Measurements from ENCODE around the gene UBL3. TPM values are rescaled to one million over a fixed set of nuclear protein-coding genes. Genes with fewer than 3 reads are reported as not detected.

Gene UBL3
- total RNA-seq, 1 experiment from 2014 or later: 11.1 TPM

GRCh38 chr13:29849071-29849631, 1.3 kb downstream of the UBL3 start:
- no peak for DNase-seq (ENCODE audit: low read depth, low spot score)

GRCh38 chr13:29847501-29847983, 2.9 kb downstream of the UBL3 start:
- intact Hi-C loops (cut with micrococcal nuclease; ENCODE audit: unreplicated experiment): loop anchor here (2.0 kb wide), 2 partner anchors 69 to 265 kb away; no protein-coding TSS in a partner anchor
- peak; percentile 34 for ATAC-seq
- no TSS peak for BruUV-seq (replicated peaks)
- H3K36me3 ChIP-seq (ENCODE audit: control insufficient read depth, insufficient read depth, low read length): peaks cover 2% of the 10 kb centered on the region; the same call in 1 of the 2 replicates
- peak overlapping the region; percentile 74 to 87 for H3K4me3 ChIP-seq (ENCODE audit: low read depth in 2 of 2, low read length in 2 of 2)
- peaks cover 14% of the 10 kb centered on the region; the same call in 1 of the 2 replicates for H3K4me1 ChIP-seq (ENCODE audit: control insufficient read depth, insufficient read depth, low read length)
- no peak for DNase-seq (ENCODE audit: low read depth, low spot score)
- peak overlapping the region; percentile 80 for H3K27ac ChIP-seq (ENCODE audit: low read length)
- H3K27me3 ChIP-seq (ENCODE audit: control insufficient read depth, insufficient read depth, low read length): no peaks in the 10 kb centered on the region
- H3K9me3 ChIP-seq (ENCODE audit: control insufficient read depth, insufficient read depth, low read depth, low read length): no peaks in the 10 kb centered on the region
- in situ Hi-C loops (cut with HindIII; ENCODE audit: low pct_unique_long_range_greater_than_20kb, low sequenced_read_pairs): no loop called here
- ChIA-PET CTCF (interaction anchor here (2.3 kb wide), 1 partner anchor 77 kb away, joined by 6 read pairs; no protein-coding TSS in a partner anchor), POLR2A (interaction anchor here (0.6 kb wide), 1 partner anchor 1068 kb away, joined by 4 read pairs; no protein-coding TSS in a partner anchor)
- TF ChIP-seq CTCF (IDR thresholded peaks at IDR 0.05): no peak
- no peak for TF ChIP-seq REST (IDR thresholded peaks at IDR 0.05; ENCODE audit: insufficient read depth in 1 of 2, low read depth in 2 of 2, low read length in 1 of 2)
- no peak for TF ChIP-seq SIN3A (IDR thresholded peaks at IDR 0.05; ENCODE audit: borderline replicate concordance, insufficient read depth, low read depth, low read length)
- TF ChIP-seq TCF7L2 (IDR thresholded peaks at IDR 0.05; ENCODE audit: low read depth, low read length): no peak

More at GRCh38 chr13:29849071-29849631, 1.3 kb downstream of the UBL3 start:
- in situ Hi-C loops (cut with HindIII; ENCODE audit: low pct_unique_long_range_greater_than_20kb, low sequenced_read_pairs) (no loop called here), intact Hi-C loops (cut with micrococcal nuclease; ENCODE audit: unreplicated experiment) (no loop called here)
- no peak for ATAC-seq
- H3K27me3 ChIP-seq (ENCODE audit: control insufficient read depth, insufficient read depth, low read length): no peaks in the 10 kb centered on the region
- TF ChIP-seq REST (IDR thresholded peaks at IDR 0.05; ENCODE audit: insufficient read depth in 1 of 2, low read depth in 2 of 2, low read length in 1 of 2) (no peak), POLR2AphosphoS5 (IDR thresholded peaks at IDR 0.05; ENCODE audit: low read depth, low read length) (no peak), SIN3A (IDR thresholded peaks at IDR 0.05; ENCODE audit: borderline replicate concordance, insufficient read depth, low read depth, low read length) (no peak), TCF7L2 (IDR thresholded peaks at IDR 0.05; ENCODE audit: low read depth, low read length) (no peak), CTCF (IDR thresholded peaks at IDR 0.05) (no peak)
- CTCF ChIA-PET: interaction anchor here (1.1 kb wide), 1 partner anchor 78 kb away, joined by 3 read pairs; no protein-coding TSS in a partner anchor
- H3K9me3 ChIP-seq (ENCODE audit: control insufficient read depth, insufficient read depth, low read depth, low read length): no peaks in the 10 kb centered on the region
- H3K4me1 ChIP-seq (ENCODE audit: control insufficient read depth, insufficient read depth, low read length): peaks cover 14% of the 10 kb centered on the region; the same call in 1 of the 2 replicates
- POLR2A ChIA-PET: no interaction called here
- H3K4me3 ChIP-seq (ENCODE audit: low read depth in 2 of 2, low read length in 2 of 2): peak overlapping the region; percentile 87 to 88
- H3K36me3 ChIP-seq (ENCODE audit: control insufficient read depth, insufficient read depth, low read length): peaks cover 2% of the 10 kb centered on the region; the same call in 1 of the 2 replicates
- TSS peak; percentile 68 for BruUV-seq (replicated peaks)
- H3K27ac ChIP-seq (ENCODE audit: low read length): peak overlapping the region; percentile 83
